CD14-positive monocyte (primary cell): ENCODE measurements around the gene DIS3L2. TPM values are rescaled to one million over a fixed set of nuclear protein-coding genes. Genes with fewer than 3 reads are reported as not detected.

Experiments
- DNase-seq, 3 donors: peaks; one replicate each; pipeline ENCODE4 v3.0.0-alpha.2; 2011 to 2022
- H2AFZ ChIP-seq: 2 replicates; pipeline ENCODE4 v1.6.0; 2012; ENCODE audit warnings: mild to moderate bottlenecking, low read depth, low read length, inconsistent platforms; ENCODE audit not compliant: insufficient read depth, poor library complexity, severe bottlenecking
- H3K27ac ChIP-seq, 2 donors: 1 replicate in 1 of 2; 2 replicates in 1 of 2; pipeline ENCODE4 v1.5.1; 2012 to 2013; ENCODE audit warnings: low read length in 2 of 2, control low read depth in 1 of 2, inconsistent platforms in 1 of 2, low read depth in 1 of 2, mild to moderate bottlenecking in 1 of 2
- H3K27me3 ChIP-seq, 2 donors: one replicate each; pipeline versions ENCODE4 v1.6.0 to v1.6.1; 2011 to 2013; ENCODE audit warnings: low read length in 2 of 2; ENCODE audit not compliant: control insufficient read depth in 2 of 2, insufficient read depth in 2 of 2
- H3K36me3 ChIP-seq, 2 donors: replicated peaks in 1 of 2; 1 replicate in 1 of 2; 2 replicates in 1 of 2; pipeline versions ENCODE4 v1.5.1 to v1.6.1; 2012 to 2013; ENCODE audit warnings: low read length in 2 of 2, control low read depth in 1 of 2, inconsistent platforms in 1 of 2, mild to moderate bottlenecking in 1 of 2; ENCODE audit not compliant: insufficient read depth in 2 of 2, control insufficient read depth in 1 of 2
- H3K4me1 ChIP-seq, 2 donors: 1 replicate in 1 of 2; 2 replicates in 1 of 2; pipeline versions ENCODE4 v1.5.1 to v1.6.1; 2012 to 2013; ENCODE audit warnings: low read length in 2 of 2, control low read depth in 1 of 2, inconsistent platforms in 1 of 2, mild to moderate bottlenecking in 1 of 2, moderate library complexity in 1 of 2; ENCODE audit not compliant: insufficient read depth in 2 of 2, control insufficient read depth in 1 of 2
- H3K4me2 ChIP-seq: replicated peaks from 2 replicates; pipeline ENCODE3; 2012; ENCODE audit warnings: low read length, moderate library complexity, mild to moderate bottlenecking; ENCODE audit not compliant: poor library complexity, severe bottlenecking; ENCODE audit errors: extremely low read depth
- H3K4me3 ChIP-seq, 3 experiments: fragments of 200-600 bp in 1 of 3; sonication (generic) in 1 of 3; replicated peaks in 1 of 3; 1 replicate in 2 of 3; 2 replicates in 1 of 3; pipeline ENCODE4 v1.5.1; 2011 to 2013; ENCODE audit warnings: low read length in 3 of 3, mild to moderate bottlenecking in 3 of 3, control low read depth in 2 of 3, low read depth in 2 of 3, inconsistent platforms in 1 of 3, moderate library complexity in 1 of 3
- H3K79me2 ChIP-seq: 2 replicates; pipeline ENCODE4 v1.6.0; 2012; ENCODE audit warnings: mild to moderate bottlenecking, control low read depth, inconsistent platforms, low read length, moderate library complexity; ENCODE audit not compliant: insufficient read depth
- H3K9ac ChIP-seq: 2 replicates; pipeline ENCODE4 v1.6.0; 2017; ENCODE audit warnings: low read length, mild to moderate bottlenecking; ENCODE audit not compliant: insufficient read depth, poor library complexity, severe bottlenecking
- H3K9me3 ChIP-seq, 2 donors: replicated peaks in 1 of 2; 1 replicate in 1 of 2; 2 replicates in 1 of 2; pipeline versions ENCODE4 v1.5.1 to v1.6.1; 2012 to 2013; ENCODE audit warnings: low read length in 2 of 2, control low read depth in 1 of 2; ENCODE audit not compliant: control insufficient read depth in 1 of 2, insufficient read depth in 1 of 2
- H4K20me1 ChIP-seq: 2 replicates; pipeline ENCODE4 v1.6.0; 2012; ENCODE audit warnings: mild to moderate bottlenecking, low read length, control low read depth, moderate library complexity; ENCODE audit not compliant: insufficient read depth
- H3K27ac Mint-ChIP-seq, 7 donors: one replicate each; pipeline ENCODE4 v1.8.0; 2020; ENCODE audit warnings: mild to moderate bottlenecking in 7 of 7, mixed read lengths in 7 of 7, moderate library complexity in 6 of 7, inconsistent platforms in 2 of 7
- H3K27me3 Mint-ChIP-seq, 3 donors: one replicate each; pipeline ENCODE4 v1.8.0; 2021 to 2022; ENCODE audit warnings: low read depth in 3 of 3, mild to moderate bottlenecking in 3 of 3, mixed read lengths in 3 of 3, moderate library complexity in 3 of 3, inconsistent platforms in 1 of 3
- H3K36me3 Mint-ChIP-seq, 2 donors: one replicate each; pipeline ENCODE4 v1.8.0; 2020; ENCODE audit warnings: mixed read lengths in 2 of 2, inconsistent platforms in 1 of 2, mild to moderate bottlenecking in 1 of 2
- H3K4me1 Mint-ChIP-seq: one replicate; pipeline ENCODE4 v1.8.0; 2020; ENCODE audit warnings: mild to moderate bottlenecking, mixed read lengths
- H3K4me3 Mint-ChIP-seq, 2 donors: one replicate each; pipeline ENCODE4 v1.8.0; 2020; ENCODE audit warnings: mild to moderate bottlenecking in 2 of 2, mixed read lengths in 2 of 2, moderate library complexity in 1 of 2
- H3K9me3 Mint-ChIP-seq, 7 donors: one replicate each; pipeline ENCODE4 v1.8.0; 2020 to 2022; ENCODE audit warnings: mixed read lengths in 7 of 7, mild to moderate bottlenecking in 6 of 7, moderate library complexity in 6 of 7, inconsistent platforms in 2 of 7
- CTCF ChIP-seq: fragments of 200-600 bp; IDR thresholded peaks from one replicate; pipeline ENCODE4 v1.8.0; 2022; ENCODE audit warnings: antibody characterized with exemption, mild to moderate bottlenecking
- WGBS: methylation state at CpG from one replicate; pipeline ENCODE4 v1.1.5; 2013; ENCODE audit warnings: missing lambda C conversion rate; ENCODE audit not compliant: insufficient coverage; 5-methylcytosine and 5-hydroxymethylcytosine counted together
- intact Hi-C, 2 donors: fragments of 100-400 bp; cut with micrococcal nuclease; formaldehyde crosslinking; loops; one replicate each; pipeline versions ENCODE4 v1.15.0 to v1.15.1; 2023
- polyA plus RNA-seq, 3 donors: library from polyadenylated mRNA; depleted of rRNA in 1 of 3; unstranded in 2 of 3; stranded (reverse) in 1 of 3; fragments of 300-500 nt in 2 of 3; fragments of >200 nt in 1 of 3; fragmentation: Illumina TruSeq in 2 of 3; gene quantifications; 1 replicate in 2 of 3; 2 replicates in 1 of 3; pipeline ENCODE4 v1.2.3, GENCODE V29; 2012 to 2021

Gene DIS3L2
- polyA plus RNA-seq, 3 donors = 6.0 to 21.7 (median 6.4) TPM

GRCh38 chr2:232287316-232287715 is 325.8 kb downstream of the DIS3L2 start:
- H3K27ac ChIP-seq = no peak overlapping the region
- H3K4me1 Mint-ChIP-seq = peaks cover 10% of the 10 kb centered on the region
- intact Hi-C loops = no loop called here

GRCh38 chr2:232288489-232289030 is 327.0 kb downstream of the DIS3L2 start:
- TF ChIP-seq CTCF = no peak
- H3K79me2 ChIP-seq = no peaks in the 10 kb centered on the region
- peaks cover 1 to 2% (median 2%) of the 10 kb centered on the region in 3 donors for H3K27me3 Mint-ChIP-seq
- peaks cover 19% of the 10 kb centered on the region for H3K4me1 Mint-ChIP-seq
- no peak overlapping the region for H2AFZ ChIP-seq
- H3K27me3 ChIP-seq = no peaks in the 10 kb centered on the region
- no peak overlapping the region for H3K27ac ChIP-seq
- no peak overlapping the region for H3K4me2 ChIP-seq
- H3K36me3 Mint-ChIP-seq = peaks cover 4 to 18% of the 10 kb centered on the region in 2 donors
- no peak overlapping the region for H3K4me3 Mint-ChIP-seq
- no peaks in the 10 kb centered on the region for H3K9me3 ChIP-seq
- no peak for DNase-seq
- no peak overlapping the region for H3K4me3 ChIP-seq
- 100% methylated on average over 2 of the region's 4 CpGs for WGBS
- intact Hi-C loops = no loop called here
- peaks cover 0 to 7% of the 10 kb centered on the region in 2 donors for H3K36me3 ChIP-seq
- peaks cover 0 to 3% (median 0%) of the 10 kb centered on the region in 7 donors for H3K9me3 Mint-ChIP-seq
- H3K27ac Mint-ChIP-seq = no peak overlapping the region
- H3K9ac ChIP-seq = no peak overlapping the region
- no peaks in the 10 kb centered on the region for H4K20me1 ChIP-seq
- H3K4me1 ChIP-seq = peaks cover 15 to 19% of the 10 kb centered on the region in 2 donors

More at GRCh38 chr2:232287316-232287715, 325.8 kb downstream of the DIS3L2 start:
- peaks cover 6 to 7% of the 10 kb centered on the region in 2 donors for H3K4me1 ChIP-seq
- no peaks in the 10 kb centered on the region for H3K79me2 ChIP-seq
- DNase-seq = no peak
- no peak overlapping the region for H3K4me2 ChIP-seq
- Mint-ChIP-seq H3K27ac (no peak overlapping the region), H3K36me3 (peaks cover 4 to 22% of the 10 kb centered on the region in 2 donors), H3K4me3 (no peak overlapping the region), H3K27me3 (peaks cover under 1 to 2% (median 1%) of the 10 kb centered on the region in 3 donors), H3K9me3 (no peaks in the 10 kb centered on the region)
- no peak overlapping the region for H2AFZ ChIP-seq
- H4K20me1 ChIP-seq = no peaks in the 10 kb centered on the region
- no peak for TF ChIP-seq CTCF
- WGBS = 100% methylated on average over 2 of the region's 8 CpGs
- no peak overlapping the region for H3K4me3 ChIP-seq
- no peaks in the 10 kb centered on the region for H3K9me3 ChIP-seq
- no peak overlapping the region for H3K9ac ChIP-seq
- peaks cover 0 to 7% of the 10 kb centered on the region in 2 donors for H3K36me3 ChIP-seq
- H3K27me3 ChIP-seq = no peaks in the 10 kb centered on the region
